ENCODE data around the gene COPZ1. TPM values are rescaled to one million over a fixed set of nuclear protein-coding genes. Genes with fewer than 3 reads are reported as not detected.

The COPZ1 gene
- total and polyA plus RNA-seq, 9 of the 15 experiments (the other 6 are each of a cell fraction or from before 2014, with no cell fraction given): 137 to 487 (median 233) TPM

DNA sequence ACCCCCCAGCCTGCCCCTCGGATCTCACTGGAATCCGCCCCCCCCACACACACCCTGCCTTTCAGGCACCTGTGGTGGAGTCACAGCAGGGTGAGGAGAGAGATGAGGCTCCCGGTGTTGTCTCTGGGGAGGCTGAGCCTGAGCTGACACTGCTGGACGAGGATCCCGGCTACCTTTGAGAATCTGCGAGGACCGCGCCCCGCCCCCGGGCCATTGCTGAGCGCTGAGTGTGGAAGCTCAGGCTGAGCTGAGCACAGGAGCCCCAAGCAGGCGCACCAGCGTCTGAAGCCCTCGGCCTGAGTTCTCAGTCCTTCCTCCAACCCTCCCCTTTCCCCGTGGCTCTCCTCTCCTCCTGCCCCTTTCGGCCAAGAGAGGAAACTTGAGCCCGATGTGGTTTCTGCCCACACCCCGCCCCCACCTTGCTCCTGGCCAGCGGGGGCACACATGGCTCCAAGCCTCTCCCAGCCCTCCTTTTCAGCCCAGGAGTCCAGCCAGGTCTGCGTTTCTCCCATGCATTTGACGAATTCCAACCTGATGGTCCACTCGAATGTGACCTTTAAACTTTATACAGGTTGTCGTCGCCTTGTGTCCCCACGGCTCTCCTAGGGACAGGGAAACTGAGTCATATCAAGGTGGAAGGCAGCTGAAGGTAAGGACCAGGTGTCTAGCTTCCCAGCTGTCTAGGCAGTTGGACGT lies 24.1 kb upstream of the COPZ1 start, which contains the start of gene NFE2 (continued):
- TF ChIP-seq HIVEP1 (CRISPR knock-in tag; IDR thresholded peaks at IDR 0.05) (no peak), RBFOX2 (IDR thresholded peaks at IDR 0.05; ENCODE audit: low read depth, low read length) (peak; percentile 88), ETS1 (conservative IDR thresholded peaks at IDR 0.05; ENCODE audit: control insufficient read depth, low read depth, low read length) (0 out of 2 replicates have a peak, but pooled peaks have one; percentile 63), ZNF12 (CRISPR knock-in tag; IDR thresholded peaks at IDR 0.05) (peak; percentile 70; the same call in 1 of the 2 replicates), GABPB1 (CRISPR knock-in tag; IDR thresholded peaks at IDR 0.05) (0 out of 2 replicates have a peak, but pooled peaks have one; percentile 61), ZNF324 (CRISPR knock-in tag; IDR thresholded peaks at IDR 0.05) (no peak), ZNF133 (CRISPR knock-in tag; IDR thresholded peaks at IDR 0.05) (no peak), JUN (IDR thresholded peaks at IDR 0.05; ENCODE audit: borderline replicate concordance, low read depth, low read length) (peak; percentile 11; the same call in 1 of the 2 replicates), JUN (CRISPR knock-in tag; IDR thresholded peaks at IDR 0.05; ENCODE audit: borderline replicate concordance) (no peak), THRA (IDR thresholded peaks at IDR 0.05) (no peak), RAD21 (CRISPR knock-in tag; conservative IDR thresholded peaks at IDR 0.05 in 1 of 2, IDR thresholded peaks at IDR 0.05 in 1 of 2) (peak in 1 of 2 experiments; percentile 35; a peak in 1 of 4 replicates), ZNF778 (CRISPR knock-in tag; IDR thresholded peaks at IDR 0.05) (no peak), EP300 (IDR thresholded peaks at IDR 0.05; ENCODE audit: low read length) (0 out of 2 replicates have a peak, but pooled peaks have one; percentile 18), KDM5B (IDR thresholded peaks at IDR 0.05; ENCODE audit: insufficient replicate concordance, low read depth, low read length) (peak; percentile 41), NCOA2 (IDR thresholded peaks at IDR 0.05; ENCODE audit: partially characterized antibody in 2 of 2) (no peak), SREBF2 (CRISPR knock-in tag; IDR thresholded peaks at IDR 0.05) (peak; percentile 63; the same call in 1 of the 2 replicates), NBN (IDR thresholded peaks at IDR 0.05; ENCODE audit: low read depth) (peak; percentile 43; the same call in 1 of the 2 replicates), ZNF57 (CRISPR knock-in tag; IDR thresholded peaks at IDR 0.05) (no peak), BRCA1 (IDR thresholded peaks at IDR 0.05) (no peak), BRCA1 (CRISPR knock-in tag; IDR thresholded peaks at IDR 0.05) (no peak), MTA1 (IDR thresholded peaks at IDR 0.05; ENCODE audit: borderline replicate concordance) (peak; percentile 55; the same call in 1 of the 2 replicates), RB1 (IDR thresholded peaks at IDR 0.05; ENCODE audit: low read depth) (peak; percentile 10; the same call in 1 of the 2 replicates), CTCF (IDR thresholded peaks at IDR 0.05 in 2 of 3, conservative IDR thresholded peaks at IDR 0.05 in 1 of 3; ENCODE audit: insufficient read depth in 2 of 3, low read depth in 1 of 3, low read length in 3 of 3) (peak; percentile 40 to 45 (median 41); a peak in 5 of 6 replicates)
- TF ChIP-seq, protein P1, sequence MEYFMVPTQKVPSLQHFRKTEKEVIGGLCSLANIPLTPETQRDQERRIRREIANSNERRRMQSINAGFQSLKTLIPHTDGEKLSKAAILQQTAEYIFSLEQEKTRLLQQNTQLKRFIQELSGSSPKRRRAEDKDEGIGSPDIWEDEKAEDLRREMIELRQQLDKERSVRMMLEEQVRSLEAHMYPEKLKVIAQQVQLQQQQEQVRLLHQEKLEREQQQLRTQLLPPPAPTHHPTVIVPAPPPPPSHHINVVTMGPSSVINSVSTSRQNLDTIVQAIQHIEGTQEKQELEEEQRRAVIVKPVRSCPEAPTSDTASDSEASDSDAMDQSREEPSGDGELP (CRISPR knock-in tag; IDR thresholded peaks at IDR 0.05; ENCODE audit: borderline replicate concordance): peak; percentile 82
